DMS114 treated with DMSO at 0.1 percent for 48 hours (cell line): ENCODE data around the gene SIGLEC5.

Experiments used
- DNase-seq: peaks from one replicate; lab custom pipeline; 2025; ENCODE audit not compliant: unreplicated experiment; lab: John Stamatoyannopoulos, UW

SIGLEC5 gene

DNA sequence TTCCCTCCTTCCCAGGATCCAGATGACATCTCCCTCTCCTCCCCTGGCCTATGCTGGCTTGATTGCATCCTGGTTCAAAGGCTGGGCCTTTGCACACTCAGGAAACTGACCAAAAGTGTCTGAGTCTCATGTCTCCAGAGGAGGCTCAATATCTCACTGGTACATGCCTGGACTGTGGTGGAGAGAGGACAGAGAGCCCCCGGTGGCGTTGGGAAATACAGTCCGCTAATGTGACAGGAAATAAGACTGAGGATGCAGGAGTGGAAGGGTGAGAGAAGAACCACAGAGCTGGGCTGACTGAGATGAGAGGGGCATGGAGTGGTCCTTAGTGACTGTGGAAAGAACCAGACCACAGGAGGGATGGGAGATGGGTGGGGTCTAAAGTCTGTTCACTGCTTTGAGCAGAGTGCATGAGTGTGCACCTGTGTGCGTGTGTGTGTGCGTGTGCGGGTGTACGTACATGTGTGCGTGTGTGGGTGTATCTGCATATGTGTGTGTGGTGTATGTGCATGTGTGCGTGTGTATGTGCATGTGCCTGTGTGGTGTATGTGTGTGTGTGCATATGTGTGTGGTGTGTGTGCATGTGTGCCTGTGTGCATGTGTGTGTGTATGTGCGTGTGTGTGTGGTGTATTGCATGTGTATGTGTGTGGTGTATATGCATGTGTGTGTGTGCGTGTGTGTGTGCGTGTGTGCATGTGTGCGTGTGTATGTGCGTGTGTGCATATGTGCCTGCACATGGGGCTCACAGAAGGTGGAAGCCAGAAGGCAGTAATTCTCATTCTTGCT lies 1.9 kb downstream of the SIGLEC5 start:
- no peak for DNase-seq

DNA sequence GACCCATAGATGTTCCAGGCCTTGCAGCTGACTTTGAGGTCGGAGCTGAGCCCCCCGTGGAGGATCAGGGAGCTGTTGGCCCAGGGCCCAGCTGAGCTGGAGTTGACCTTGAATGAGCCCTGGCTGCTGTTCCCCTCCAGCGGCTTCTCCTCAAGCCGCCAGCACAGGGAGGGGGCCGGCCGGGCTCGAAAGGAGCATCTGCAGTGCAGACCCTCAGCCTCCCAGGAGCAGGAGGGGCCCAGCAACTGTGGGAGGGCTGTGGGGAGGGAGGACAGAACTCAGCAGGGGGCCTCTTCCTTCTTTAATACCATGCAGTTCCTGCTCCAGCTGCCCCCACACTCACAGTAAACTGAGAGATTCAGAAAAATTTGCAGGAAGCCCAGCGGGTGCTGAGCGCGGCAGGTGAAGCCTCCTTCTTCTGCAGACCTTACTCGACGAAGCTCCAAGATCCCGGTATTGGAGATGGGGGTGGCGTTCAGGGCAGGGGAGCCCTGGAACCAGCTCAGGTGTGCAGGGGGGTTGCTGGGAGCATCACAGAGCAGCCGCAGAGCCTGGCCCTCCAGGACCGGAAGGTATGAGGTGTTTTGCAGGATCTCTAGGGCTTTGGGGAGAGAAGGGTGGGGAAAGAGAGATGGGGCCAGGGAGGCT lies 2.6 kb downstream of the SIGLEC5 start:
- DNase-seq, result no peak

DNA sequence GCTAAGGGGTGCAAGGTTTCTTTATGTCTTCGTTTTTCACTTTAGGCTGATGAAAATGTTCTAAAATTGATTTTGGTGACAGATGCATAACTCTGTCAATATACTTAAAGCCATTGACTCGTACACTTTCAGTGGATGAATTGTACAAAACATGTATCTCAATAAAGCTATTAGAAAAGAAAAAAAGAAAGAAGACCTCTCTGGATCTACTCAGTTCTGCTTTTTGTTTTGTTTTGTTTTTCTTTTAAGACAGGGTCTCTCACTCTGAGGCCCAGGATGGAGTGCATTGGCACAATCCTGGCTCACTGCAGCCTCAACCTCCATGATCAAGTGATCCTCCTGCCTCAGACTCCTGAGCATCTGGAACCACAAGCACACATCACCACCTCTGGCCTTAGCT lies 3.5 kb downstream of the SIGLEC5 start:
- no peak for DNase-seq

- DNase-seq, result no peak
These were observed 9.0 kb downstream of the SIGLEC5 start for GRCh38 chr19:51621178-51621577.

GRCh38 chr19:51615991-51616390 lies 14.2 kb downstream of the SIGLEC5 start:
- no peak for DNase-seq

DNA sequence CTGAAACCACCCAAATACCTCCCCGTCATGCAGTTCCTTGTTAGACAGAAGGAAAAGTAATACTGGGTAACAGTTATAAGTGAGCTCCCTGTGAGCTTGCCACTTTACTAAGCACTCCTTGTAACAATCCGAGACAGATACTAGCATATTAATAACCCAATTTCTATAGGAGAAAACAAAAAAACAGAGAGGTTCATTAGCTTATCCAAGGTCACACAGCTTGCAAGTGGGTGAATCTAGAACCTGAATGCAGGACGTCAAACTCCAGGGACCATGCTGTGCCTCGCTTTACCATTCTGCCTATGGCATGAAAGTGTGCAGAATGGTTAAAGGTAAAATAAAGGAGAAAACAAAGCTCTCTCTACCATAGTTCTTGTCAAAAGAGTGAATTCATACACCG lies 15.4 kb downstream of the SIGLEC5 start:
- no peak for DNase-seq

- DNase-seq, result no peak
These were observed 19.6 kb downstream of the SIGLEC5 start for GRCh38 chr19:51610576-51610975.

GRCh38 chr19:51607920-51608562 lies 22.2 kb downstream of the SIGLEC5 start:
- DNase-seq, result no peak

DNA sequence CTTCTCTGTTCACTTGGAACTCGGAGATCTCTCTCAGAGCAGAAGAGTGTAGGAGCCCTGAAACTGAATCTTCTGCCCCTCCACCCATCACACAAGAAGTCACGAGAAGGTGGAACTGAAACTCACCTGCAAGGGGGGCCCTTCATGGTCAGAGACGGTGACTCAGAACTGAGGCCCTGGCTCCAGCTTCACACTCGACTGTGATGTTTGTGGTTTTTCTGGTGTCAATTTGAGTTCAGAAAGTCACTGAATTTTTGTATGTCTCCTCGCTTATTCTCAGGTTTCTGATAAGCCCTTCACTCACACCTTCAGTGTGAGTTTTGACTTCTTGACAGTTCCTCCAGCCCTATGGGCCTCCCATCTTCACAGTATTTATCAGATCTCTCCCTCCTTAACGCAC lies 23.1 kb downstream of the SIGLEC5 start:
- DNase-seq, result no peak

GRCh38 chr19:51602189-51602854 lies 27.9 kb downstream of the SIGLEC5 start:
- DNase-seq, result no peak

DNA sequence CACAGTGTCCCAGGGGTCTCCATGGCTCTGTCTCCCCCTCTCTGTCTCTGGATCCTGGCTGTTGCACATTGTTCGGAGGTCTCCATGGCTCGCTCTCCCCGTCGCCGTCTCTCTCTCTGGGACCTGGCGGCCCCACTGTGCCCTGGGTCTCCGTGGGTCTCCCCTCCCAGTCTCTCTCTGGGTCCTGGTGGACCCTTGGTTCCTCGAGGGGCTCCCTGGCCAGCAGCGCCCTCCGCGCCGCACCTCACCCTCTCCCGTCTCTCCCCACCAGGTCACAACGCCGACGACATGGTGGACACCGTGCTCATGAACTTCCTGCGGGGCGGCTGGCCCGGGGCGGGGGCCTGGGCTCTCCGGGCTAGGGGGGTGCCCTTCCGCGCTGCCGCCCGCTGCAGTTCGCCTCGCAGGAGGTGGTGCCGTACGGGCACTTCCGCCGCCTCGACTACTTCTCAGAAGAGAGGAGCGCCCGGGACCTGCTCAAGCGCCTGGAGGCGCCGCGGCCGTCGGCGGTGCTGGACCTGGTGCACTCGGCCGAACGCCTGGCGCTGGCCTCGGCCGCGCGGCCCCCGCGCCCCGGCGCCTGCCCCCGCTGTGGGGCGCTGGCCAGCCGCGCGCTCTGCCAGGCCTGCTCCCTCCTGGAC lies 29.1 kb downstream of the SIGLEC5 start:
- DNase-seq, result no peak

- no peak for DNase-seq
These were observed 31.1 kb downstream of the SIGLEC5 start for GRCh38 chr19:51599084-51599483.

DNA sequence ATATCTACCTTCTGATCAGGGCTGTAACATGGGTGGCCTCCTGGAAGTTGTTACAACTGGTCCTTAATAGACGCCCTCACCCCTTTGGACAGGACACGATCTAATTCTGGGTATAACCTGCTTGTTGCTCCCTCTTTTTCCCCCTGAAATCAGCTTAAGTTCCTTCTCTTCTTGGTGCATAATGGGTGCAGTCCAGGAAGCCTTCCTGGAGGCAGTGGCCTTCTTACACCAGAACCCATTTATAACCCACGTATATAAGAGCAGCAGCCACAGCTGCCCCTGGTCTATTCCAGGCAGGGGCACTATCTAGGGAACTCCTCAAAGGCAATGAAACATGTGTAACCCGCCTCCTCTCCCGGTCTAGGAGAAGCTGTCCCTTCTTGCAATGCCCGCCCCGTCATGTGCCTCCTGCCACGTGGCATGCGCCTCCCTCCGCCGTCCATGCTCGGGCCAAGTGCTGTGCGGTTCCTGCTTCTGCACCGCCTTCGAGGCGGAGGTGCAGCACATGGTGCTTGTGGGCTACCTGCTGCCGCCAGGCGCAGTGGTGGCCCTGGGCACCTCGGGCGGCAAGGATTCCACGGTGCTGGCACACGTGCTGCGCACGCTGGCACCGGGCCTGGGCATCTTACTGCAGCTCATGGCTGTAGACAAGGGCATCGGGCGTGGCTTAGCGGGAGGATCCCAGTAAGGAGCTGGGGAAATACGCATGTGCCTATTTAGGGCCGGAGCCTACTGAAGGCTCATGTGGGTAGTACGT lies 31.9 kb downstream of the SIGLEC5 start:
- DNase-seq, result no peak

- DNase-seq, result no peak
These were observed 34.7 kb downstream of the SIGLEC5 start for GRCh38 chr19:51595190-51596175.

DNA sequence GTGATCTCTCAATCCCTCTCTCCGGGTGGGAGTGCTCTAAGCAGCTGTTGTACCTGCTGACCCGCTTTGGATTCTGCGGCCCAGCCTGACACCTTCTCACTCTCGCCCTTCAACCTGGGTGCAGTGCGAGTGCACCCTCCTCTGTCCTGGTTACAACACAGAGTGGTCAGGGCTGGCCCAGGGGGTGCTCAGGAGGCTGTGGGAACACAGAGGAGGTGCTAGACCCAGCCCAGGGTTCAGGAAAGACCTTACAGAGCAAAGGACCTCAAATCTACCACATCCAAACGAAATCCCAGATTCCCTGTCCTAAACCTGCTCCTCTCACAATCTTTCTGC lies 35.5 kb downstream of the SIGLEC5 start:
- no peak for DNase-seq

DNA sequence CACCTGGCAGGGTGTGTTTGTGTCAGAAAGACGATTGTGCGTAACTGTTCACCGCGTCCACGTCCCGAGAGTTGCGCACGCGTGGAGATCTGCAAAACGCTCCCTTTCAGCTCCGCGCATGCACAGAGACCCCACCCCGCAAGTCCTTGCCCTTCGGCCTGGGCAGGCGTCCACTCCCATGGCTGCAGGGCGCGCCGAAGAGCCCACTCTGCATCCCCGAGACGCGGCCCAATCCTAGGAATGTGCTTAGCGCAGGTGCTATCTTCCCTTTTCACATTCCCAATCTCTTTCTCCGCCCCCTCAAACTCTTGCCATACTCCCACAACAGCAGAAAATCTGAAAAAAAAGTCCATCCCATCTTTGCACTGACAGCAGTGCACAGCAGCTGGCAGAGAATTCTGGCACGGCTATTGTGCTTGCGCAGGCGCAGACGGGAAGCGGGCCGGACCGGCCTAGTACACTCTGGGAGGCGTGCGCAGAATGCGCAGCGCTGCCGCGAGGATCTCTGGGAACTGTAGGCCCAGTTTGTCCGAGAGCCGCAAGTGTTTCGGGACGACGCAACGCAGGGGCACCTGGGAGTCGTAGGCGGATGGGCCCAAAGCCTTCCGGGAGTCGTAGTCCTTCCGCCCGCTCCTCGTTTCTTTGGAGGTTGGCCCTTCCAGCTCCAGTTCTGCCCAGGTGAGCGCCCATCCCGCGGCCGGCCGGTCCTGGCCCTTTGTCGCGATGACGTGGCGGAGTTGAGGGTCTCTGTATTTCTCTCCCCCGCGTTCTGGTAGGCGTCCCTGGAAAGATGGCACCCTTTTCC lies 36.0 kb downstream of the SIGLEC5 start:
- peak; percentile 94 for DNase-seq

- DNase-seq, result no peak
These were observed 36.9 kb downstream of the SIGLEC5 start for GRCh38 chr19:51593138-51593890.

GRCh38 chr19:51592521-51592920 lies 37.7 kb downstream of the SIGLEC5 start:
- no peak for DNase-seq
